GM18502 (cell line): ENCODE results near the gene FHIT.

Experiments used
- ATAC-seq: cut with Tn5 transposase; IDR thresholded peaks from one replicate; pipeline ENCODE4 v1.9.1; 2021; ENCODE audit warnings: mild to moderate bottlenecking; ENCODE audit not compliant: unreplicated experiment, poor library complexity

FHIT gene

DNA sequence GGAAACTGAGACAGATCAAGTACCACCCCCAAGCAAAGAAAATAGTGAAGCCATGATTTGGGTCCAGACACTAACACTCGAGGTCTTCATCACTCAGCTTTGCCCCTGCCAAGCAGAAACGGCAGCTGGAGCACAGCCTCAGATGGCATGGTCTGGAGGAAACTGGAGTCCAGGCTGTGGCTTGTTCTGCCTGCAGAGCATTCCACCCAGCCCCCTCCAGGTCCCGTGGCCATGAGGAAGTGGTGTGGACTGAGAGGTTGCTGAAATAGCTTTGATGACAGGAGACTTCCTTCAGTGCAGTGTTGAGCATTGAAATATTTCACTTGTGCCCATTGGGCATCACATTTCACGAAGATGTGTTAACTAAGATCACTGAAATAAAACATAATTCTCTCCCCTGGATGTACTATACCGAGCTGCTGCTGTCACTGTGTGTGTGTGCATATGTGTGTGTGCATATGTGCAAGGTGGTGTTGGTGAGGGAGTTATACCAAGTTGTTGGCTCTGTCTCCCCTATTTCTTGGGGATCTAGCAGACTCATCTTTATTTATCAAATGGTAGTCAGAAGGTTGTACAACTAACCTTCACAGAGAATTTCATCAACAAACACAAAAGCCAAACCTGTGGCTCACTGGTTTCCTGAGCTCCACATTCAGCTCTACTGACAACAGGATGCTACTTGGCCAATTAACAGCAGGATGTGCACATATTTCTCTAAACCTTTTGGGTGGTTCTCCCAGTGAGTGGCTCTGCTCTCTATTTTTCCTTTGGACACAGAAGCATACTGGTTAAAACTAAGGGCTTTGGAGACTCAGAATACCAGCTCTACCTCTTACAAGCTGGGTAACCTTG is 1541.3 kb downstream of the FHIT start:
- ATAC-seq: no peak

DNA sequence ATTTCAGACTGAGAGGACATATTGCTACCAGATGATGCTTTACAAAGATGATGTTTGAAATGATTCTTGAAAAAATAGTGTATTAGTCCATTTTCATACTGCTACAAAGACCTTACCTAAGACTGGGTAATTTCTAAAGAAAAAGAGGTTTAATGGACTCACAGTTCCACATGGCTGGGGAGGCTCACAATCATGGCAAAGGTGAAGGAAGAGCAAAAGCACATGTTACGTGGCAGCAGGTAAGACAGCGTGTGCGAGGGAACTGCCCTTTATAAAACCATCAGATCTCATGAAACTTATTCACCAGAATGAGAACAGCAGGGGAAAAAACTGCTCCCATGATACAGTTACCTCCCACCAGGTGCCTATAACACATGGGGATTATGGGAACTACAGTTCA is 1543.0 kb downstream of the FHIT start:
- ATAC-seq: no peak

DNA sequence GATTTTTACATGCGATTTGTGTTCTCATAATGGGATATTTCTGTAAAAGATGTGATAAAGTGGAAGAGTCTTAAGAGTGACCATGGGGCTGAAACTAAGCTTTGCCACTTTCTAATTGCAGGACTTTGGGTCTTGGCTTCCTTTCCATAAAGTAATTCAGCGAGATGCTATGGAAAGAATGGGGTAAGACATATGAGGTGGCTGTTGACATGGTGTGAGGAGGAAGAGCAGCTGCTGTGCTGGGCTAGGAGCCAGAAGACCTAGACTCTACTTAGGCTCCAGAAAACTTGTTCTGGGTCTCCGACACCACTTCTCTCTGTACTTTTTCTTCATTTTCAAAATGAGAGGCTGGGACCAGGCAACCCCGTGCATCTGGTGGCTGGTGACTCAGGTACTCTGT is 1547.0 kb downstream of the FHIT start:
- no peak for ATAC-seq

DNA sequence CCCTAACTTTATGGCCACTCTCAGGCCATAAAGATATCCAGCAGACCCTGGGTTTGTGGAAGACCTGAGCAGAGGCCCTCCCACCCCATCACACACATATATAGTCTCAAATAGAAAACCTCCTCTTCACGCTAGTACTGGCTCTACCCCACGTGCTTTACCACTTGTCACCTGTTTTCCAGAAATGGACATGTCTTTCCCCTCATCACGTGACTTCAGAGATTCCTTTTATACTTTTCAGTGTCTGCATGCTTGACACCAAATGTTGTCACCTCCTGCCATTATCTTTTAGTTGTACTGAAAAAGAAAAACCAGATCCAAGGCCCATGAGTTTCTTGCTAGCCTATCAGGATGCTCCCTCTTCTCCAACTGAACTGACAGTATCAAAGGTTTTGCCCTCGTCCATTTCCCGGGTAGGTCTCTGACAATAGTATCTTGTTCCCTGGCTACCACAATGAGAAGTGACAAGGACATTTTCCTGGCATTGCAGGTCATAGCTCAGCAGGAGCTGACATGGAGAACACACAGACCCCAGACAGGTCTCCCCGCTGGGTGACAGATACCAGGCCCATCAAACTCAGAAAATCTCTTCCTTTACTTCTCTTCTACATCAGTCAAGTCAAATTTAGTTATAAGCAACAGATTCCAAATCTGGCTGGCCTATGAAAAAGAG is 1551.5 kb downstream of the FHIT start:
- ATAC-seq: no peak
